ENCODE measurements around the gene OR2W1. TPM values are rescaled to one million over a fixed set of nuclear protein-coding genes. Genes with fewer than 3 reads are reported as not detected.

OR2W1 gene
- total RNA-seq (ENCODE audit: low replicate concordance): not detected in 2 replicates
- long read RNA-seq: 0 reads

GRCh38 chr6:29045075-29045474 lies at the start of gene OR2W1:
Gene OR2W1 (minus strand): TSS chr6:29045175. CDS start chr6:29045175, 0 bp downstream.
- H3K4me1 Mint-ChIP-seq (ENCODE audit: unreplicated experiment): no peaks in the 10 kb centered on the region
- no peak for DNase-seq (ENCODE audit: extremely low spot score, unreplicated experiment)
- no peak within 1 kb of the TSS for H3K4me3 Mint-ChIP-seq
- H3K27me3 Mint-ChIP-seq: peaks cover 45% of the 10 kb centered on the region
- H3K9me3 Mint-ChIP-seq: no peaks in the 10 kb centered on the region
- H3K36me3 Mint-ChIP-seq: no peaks in the 10 kb centered on the region
- H3K27ac Mint-ChIP-seq: no peak within 1 kb of the TSS
- TF ChIP-seq CTCF (conservative IDR thresholded peaks at IDR 0.05): no peak

GRCh38 chr6:29092957-29093356 lies 48.0 kb upstream of the OR2W1 start:
- H3K4me3 Mint-ChIP-seq: no peak overlapping the region
- peaks cover 2% of the 10 kb centered on the region for H3K27me3 Mint-ChIP-seq
- no peaks in the 10 kb centered on the region for H3K36me3 Mint-ChIP-seq
- DNase-seq (ENCODE audit: extremely low spot score, unreplicated experiment): no peak
- no peaks in the 10 kb centered on the region for H3K4me1 Mint-ChIP-seq (ENCODE audit: unreplicated experiment)
- H3K27ac Mint-ChIP-seq: no peak overlapping the region
- no peak for TF ChIP-seq CTCF (conservative IDR thresholded peaks at IDR 0.05)
- no peaks in the 10 kb centered on the region for H3K9me3 Mint-ChIP-seq

- no peaks in the 10 kb centered on the region for H3K9me3 Mint-ChIP-seq
- no peaks in the 10 kb centered on the region for H3K4me1 Mint-ChIP-seq (ENCODE audit: unreplicated experiment)
- no peak within 1 kb of the TSS for H3K27ac Mint-ChIP-seq
- H3K36me3 Mint-ChIP-seq: no peaks in the 10 kb centered on the region
- no peak for DNase-seq (ENCODE audit: extremely low spot score, unreplicated experiment)
- no peak within 1 kb of the TSS for H3K4me3 Mint-ChIP-seq
- no peak for TF ChIP-seq CTCF (conservative IDR thresholded peaks at IDR 0.05)
- H3K27me3 Mint-ChIP-seq: peaks cover 19% of the 10 kb centered on the region
These were observed 42.2 kb upstream of the OR2W1 start, which contains the start of gene OR2B3 for GRCh38 chr6:29087213-29087612. Gene OR2B3 (minus strand): TSS chr6:29087313. CDS start chr6:29087248, 65 bp downstream.

GRCh38 chr6:29082457-29082856 lies 37.5 kb upstream of the OR2W1 start:
- no peak for TF ChIP-seq CTCF (conservative IDR thresholded peaks at IDR 0.05)
- no peak overlapping the region for H3K4me3 Mint-ChIP-seq
- no peaks in the 10 kb centered on the region for H3K4me1 Mint-ChIP-seq (ENCODE audit: unreplicated experiment)
- no peak for DNase-seq (ENCODE audit: extremely low spot score, unreplicated experiment)
- H3K9me3 Mint-ChIP-seq: no peaks in the 10 kb centered on the region
- H3K27ac Mint-ChIP-seq: no peak overlapping the region
- peaks cover 17% of the 10 kb centered on the region for H3K27me3 Mint-ChIP-seq
- H3K36me3 Mint-ChIP-seq: no peaks in the 10 kb centered on the region

GRCh38 chr6:29081312-29081711 lies 36.3 kb upstream of the OR2W1 start:
- no peak for DNase-seq (ENCODE audit: extremely low spot score, unreplicated experiment)
- Mint-ChIP-seq H3K4me3 (no peak overlapping the region), H3K36me3 (no peaks in the 10 kb centered on the region), H3K27me3 (peaks cover 10% of the 10 kb centered on the region), H3K9me3 (no peaks in the 10 kb centered on the region), H3K4me1 (ENCODE audit: unreplicated experiment) (no peaks in the 10 kb centered on the region), H3K27ac (no peak overlapping the region)
- no peak for TF ChIP-seq CTCF (conservative IDR thresholded peaks at IDR 0.05)

- H3K36me3 Mint-ChIP-seq: no peaks in the 10 kb centered on the region
- no peak overlapping the region for H3K27ac Mint-ChIP-seq
- peaks cover 15% of the 10 kb centered on the region for H3K27me3 Mint-ChIP-seq
- H3K4me1 Mint-ChIP-seq (ENCODE audit: unreplicated experiment): no peaks in the 10 kb centered on the region
- TF ChIP-seq CTCF (conservative IDR thresholded peaks at IDR 0.05): no peak
- DNase-seq (ENCODE audit: extremely low spot score, unreplicated experiment): no peak
- no peaks in the 10 kb centered on the region for H3K9me3 Mint-ChIP-seq
- no peak overlapping the region for H3K4me3 Mint-ChIP-seq
These were observed 34.2 kb upstream of the OR2W1 start for GRCh38 chr6:29079203-29079602.
